Raji (cell line): ENCODE results near the gene COA8.

Experiments
- POLR2A ChIP-seq: IDR thresholded peaks from 2 replicates; pipeline ENCODE4 v1.6.1; 2011; ENCODE audit warnings: low read depth, low read length, control low read depth; ENCODE audit not compliant: insufficient read depth

COA8 gene

DNA sequence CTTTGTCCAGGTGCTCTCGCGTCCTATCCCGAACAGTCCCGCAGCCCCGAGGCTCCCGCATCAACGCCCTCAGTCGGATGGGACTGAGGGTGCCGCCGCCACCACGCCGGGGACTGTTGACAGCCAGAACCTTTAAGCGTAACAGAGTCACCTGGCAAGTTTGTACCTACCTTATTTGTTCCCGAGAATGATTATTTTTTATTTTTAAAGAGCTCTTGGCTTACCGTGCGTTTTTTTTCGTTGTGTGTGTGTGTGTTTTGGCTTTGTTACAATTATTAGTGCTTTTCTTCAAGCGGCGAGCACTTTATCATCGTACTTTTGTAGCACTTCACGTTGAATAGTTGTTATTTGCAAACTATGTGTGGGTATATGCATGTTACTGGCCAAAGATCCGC, 463 bp downstream of the COA8 start:
- TF ChIP-seq POLR2A: no peak

DNA sequence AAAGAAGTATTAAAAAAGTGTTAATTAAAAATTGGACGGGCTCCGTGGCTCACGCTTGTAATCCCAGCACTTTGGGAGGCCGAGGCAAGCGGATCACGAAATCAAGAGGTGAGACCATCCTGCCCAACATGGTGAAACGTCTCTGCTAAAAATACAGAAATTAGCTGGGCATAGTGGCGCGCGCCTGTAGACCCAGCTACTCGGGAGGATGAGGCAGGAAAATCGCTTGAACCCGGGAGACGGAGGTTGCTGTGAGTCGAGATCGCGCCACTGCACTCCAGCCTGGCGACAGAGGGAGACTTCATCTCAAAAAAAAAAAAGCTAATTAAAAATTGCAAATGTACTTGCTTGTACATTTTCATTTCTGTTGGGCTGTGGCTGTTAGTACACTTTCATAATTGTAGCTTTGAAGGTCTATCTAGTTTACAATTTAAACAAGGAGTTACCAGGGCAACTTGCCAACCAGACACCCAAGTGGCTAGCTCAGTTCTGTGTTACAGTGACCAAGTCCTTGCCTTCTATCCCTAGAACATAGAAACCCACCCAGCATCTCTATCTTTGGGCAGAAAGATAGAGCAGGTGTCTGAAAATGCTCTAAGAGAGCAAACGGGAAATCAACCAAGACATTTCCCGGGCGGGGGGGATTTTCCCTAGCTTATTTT, 1.2 kb downstream of the COA8 start:
- no peak for TF ChIP-seq POLR2A

DNA sequence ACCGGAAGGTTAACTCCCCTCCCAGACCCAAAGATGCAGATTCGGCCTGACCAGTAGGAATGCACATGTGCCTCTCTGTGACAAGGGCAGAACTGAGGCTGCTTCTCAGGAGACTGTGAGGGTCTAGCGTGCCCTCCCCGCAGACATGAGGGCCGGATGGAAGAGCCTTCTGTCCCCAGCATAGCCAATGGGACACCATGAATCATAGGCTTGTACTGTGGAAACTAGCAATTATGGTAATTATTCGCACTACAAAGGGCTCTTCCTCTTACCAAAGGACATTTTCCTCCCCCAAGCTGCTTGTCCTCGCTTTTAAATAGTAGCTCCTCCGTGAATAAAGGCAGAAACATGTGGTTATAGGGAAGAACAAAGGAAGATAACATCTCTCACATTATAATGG, 6.2 kb downstream of the COA8 start:
- no peak for TF ChIP-seq POLR2A

DNA sequence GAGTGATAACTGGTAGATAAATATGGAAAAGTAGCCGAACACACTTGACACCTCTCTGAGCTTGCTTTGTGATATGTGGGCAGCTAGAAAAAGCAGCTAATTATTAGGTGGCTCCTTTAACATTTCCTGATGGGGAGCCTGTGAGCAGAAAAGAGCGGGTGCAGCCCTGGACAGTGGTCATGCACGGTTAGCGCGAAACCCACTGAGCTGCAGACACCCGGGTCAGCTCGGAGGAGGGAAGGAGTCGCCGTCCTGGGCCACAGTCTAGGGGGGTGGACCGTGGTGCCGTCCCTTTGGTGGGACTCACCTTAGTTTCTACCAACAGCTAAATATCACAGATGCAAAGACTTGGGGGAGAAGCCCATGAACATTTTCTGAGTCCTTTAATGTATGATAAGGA, 6.6 kb downstream of the COA8 start:
- no peak for TF ChIP-seq POLR2A

DNA sequence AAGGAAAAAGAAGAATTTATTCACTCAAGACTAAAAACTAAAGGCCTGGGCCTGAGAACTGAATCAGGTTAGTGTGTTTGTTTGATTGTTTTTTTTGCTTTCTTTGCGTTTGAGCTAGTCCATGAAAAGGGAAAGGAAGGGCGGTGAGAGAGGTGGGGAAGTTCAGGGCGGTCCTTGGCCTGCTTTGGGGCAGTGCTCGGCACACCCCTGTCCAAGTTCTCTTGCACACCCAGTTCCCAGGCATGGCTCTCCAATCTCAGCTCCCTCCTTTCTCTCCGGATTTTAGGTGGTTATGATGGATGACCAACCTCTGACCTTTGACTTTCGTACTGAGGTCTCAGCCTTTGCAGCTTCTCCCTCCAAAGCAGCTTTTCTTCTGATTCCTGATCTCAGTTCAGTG, 11.3 kb downstream of the COA8 start:
- no peak for TF ChIP-seq POLR2A

DNA sequence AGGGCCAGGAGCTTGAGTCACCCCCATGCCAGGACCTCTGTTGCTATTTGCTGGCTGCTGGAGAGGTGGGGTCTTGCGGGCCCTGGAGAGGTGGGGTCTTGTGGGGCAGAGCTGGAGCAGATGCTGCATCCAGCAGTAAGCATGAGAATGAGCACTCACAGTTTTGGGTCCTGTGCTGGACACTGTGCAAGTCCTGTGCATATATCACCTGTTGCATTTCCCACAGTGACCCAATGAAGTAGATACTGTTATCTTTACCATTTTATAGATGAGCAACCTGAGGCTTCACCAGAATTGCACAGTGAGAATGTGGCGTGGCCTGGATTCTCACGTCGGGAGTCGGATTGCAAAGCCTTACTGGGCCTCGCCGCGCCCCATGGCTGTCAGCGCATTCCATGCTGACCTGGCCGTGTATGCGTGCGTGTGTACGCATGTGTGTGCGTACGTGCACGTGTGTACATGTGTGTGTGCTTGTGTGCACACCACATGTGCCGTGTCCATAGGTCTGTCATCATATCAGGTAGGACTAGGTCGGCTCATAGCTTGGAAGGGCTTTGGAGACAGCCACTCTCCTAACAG, 12.0 kb downstream of the COA8 start:
- TF ChIP-seq POLR2A: no peak

DNA sequence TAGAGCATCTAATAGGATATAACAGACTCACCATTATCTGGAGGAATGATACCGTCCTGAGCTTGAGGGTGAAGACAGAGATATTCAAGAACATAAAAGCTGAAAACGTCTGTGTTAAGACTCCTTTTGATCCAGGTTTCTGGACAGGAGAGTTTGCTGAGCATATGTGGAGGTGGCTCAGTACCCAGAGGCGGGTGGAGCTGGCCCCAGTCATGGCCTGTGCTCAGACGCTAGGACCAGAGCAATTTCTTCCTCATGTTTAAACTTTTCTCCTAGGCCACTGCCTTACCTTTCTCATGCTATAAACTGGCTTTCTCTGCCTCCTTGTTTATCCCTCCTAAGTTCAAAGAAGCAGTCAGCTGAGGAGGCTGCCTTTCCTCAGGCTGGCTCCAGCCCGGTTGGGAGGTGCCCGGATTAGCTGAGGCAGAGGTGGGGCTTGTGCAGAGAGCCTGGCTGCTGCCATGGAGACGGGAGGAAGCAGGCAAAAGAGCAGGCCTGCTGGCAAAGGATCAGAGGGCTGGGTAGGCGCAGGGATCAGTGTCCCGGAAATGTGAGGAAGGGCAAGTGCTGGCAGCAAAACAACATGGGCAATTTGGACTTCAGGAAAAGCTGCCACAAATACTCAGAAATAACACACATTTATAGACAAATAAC, 13.7 kb downstream of the COA8 start:
- TF ChIP-seq POLR2A: no peak

DNA sequence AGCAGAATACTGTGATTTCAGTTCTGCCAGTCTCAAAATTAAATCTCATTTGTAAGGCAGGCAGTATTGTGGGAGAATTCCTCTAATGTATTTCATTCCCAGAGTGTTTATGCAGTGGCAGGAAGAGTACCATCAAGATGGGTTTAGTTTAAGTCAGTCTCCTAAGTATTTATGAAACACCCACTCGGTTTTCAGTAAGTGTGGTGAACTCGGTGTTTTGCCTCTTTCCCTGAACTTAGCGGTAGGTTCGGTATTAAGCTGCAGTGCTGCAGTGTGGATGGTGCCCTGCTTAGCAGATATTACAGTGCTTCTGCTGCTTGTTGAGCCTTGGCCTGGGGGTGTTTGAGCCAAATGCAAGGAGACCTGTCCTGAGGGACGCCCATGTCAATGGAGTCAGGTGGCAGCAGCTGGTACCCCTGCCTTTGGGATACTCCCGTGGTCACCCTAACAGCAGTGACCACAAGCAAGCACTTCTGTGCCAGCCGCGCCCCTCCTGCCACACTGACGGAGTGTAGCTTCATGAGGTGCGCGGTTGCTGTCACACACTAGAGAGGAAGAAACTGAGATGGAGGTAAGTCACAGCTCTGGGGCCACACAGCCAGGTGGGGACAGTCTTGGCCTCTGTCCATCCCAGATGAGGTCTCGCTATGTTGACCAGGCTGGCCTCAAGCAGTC, 15.8 kb downstream of the COA8 start:
- TF ChIP-seq POLR2A: no peak

DNA sequence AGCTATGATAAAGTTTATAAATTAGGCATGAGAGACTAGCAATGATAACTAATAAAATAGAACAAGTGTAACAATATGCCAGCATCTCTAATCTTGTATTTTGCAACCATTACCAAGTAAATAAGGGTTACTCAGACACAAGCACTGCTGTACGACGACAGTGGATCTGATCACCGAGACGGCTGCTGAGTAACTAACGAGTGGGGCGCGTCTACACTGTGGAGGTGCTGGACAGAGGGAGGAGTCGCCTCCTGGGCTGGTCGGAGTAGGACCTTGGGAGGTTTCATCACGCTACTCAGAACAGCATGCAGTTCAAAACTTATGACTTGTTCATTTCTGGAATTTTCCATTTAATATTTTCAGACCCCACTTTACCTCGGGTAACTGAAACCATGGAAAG, 18.4 kb downstream of the COA8 start:
- no peak for TF ChIP-seq POLR2A

DNA sequence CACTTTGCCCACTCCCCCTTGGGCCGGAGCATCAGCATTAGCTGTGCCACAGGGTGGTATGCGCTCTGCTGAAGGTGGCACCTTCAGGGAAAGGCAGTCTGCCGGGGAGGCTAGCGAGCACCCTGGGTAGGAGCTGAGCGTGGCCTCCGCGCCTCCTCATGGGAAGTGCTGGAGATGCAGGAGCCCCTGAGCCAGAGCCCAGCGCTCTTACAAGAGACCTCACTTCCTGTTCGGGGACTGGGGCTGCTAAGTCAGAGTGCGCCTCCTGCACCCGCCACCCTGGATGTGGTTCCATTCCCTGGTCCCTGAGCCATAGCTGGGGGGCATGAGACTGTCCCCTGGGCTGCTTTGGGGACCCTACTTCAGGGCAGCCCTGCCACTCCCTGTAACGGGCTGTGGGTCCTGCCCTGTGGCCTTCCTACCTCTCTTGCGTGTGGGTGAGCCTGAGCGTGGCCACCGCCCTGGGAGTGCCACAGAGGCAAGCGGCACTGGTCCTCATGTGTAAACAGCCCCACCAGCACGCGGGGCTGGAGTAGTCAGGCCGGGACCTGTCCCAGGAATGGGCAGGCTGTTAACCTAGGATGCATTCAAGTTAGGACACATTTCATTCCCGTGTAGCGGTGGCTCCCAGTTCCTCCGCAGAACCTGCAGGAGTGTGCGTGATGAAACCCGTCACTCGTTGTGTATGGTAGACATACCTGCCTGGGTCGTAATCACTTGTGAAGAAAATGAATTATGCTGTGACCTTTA, 19.4 kb downstream of the COA8 start:
- TF ChIP-seq POLR2A: no peak

DNA sequence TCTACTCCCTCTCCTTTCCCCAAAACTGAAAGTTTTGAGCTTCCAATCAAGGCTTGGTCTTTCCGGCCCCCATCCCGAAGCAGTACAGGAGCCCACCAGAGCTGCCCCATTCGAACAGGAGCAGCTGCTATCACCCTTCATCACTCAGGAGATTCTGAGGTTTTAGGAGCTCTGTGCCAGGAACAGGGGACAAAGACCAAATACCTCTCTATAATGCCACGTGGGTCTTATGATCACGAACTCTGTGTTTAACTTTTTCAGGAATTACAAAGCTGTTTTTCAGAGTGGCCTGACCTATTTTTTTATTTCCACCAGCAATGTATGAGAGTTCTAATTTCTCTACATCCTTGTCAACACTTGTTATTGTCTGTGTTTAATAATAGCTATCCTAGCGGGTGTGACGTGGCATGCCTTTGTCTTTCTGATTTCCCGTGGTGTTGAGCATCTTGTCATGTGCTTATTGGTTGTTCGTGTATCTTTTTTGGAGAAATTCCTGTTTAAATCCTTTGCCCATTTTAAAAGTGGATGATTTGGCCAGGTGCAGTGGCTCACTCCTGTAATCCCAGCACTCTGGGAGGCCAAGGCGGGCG, 21.7 kb downstream of the COA8 start:
- no peak for TF ChIP-seq POLR2A

DNA sequence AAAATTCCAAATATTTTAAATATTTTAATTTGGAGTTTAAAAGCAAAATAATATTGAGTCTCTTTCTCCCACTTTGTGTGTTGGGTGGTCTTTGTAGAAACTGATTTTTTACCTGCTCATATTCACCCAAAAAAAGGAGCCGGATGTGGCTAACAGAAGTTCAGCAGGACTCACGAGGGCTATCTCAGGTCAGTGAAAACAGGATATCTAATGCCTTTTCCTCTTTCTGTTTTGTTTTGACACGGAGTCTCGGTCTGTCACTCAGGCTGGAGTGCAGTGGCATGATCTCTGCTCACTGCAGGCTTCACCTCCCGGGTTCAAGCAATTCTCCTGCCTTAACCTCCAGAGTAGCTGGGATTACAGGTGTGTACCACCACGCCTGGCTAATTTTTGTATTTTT, 30.8 kb downstream of the COA8 start:
- no peak for TF ChIP-seq POLR2A

DNA sequence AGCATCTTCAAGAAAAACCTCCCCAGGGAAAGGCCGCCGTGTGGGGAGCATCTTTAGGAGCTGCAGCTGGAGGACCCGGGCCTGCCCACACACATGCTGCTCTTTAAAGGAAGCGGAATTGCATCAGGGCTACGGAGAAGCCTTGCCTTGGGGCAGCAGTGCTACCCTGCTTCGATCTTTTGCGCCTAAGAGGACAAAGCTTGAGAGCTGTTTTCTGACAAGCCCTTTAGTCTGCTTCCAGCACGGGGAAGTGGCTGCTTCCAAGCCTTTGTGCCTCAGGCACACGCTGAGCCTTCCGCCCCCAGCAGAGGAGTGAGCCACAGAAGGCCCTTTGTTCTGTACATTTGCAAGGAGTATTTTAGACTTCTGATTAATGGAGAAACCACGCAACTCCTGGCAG, 31.5 kb downstream of the COA8 start:
- TF ChIP-seq POLR2A: no peak

DNA sequence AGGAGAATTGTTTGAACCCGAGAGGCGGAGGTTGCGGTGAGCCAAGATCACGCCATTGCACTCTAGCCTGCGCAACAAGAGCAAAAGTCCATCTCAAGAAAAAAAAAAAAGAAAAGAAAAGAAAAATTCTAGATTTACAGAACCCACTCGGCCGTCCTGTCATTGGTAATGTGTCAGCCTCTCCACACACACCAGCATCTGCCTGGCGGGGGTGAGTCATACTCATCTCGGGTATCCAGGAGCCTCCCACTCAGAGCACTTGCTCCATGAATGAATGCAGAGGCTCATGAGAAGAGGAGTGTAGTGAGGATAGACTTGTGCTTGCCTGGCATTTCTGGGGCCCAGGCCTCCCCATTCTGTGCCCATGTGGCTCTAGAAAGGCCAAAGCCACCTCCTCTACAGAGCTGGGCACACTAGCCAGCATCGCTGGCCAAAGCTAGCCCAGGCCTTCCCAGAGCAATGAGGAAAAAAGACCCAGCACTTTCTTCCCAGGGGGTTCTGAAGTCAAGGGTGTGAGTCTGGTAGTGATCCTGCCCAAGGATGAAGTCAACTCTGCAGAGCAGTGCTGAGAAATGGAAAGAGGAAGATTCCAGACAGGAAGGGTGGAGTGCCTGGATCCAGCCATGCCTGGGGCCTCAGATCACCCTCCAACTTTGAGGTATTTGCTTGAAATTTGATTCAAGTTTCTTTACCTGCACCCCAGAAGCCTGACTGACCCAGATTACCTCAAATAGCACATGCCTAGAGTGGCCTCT, 35.0 kb downstream of the COA8 start:
- no peak for TF ChIP-seq POLR2A

DNA sequence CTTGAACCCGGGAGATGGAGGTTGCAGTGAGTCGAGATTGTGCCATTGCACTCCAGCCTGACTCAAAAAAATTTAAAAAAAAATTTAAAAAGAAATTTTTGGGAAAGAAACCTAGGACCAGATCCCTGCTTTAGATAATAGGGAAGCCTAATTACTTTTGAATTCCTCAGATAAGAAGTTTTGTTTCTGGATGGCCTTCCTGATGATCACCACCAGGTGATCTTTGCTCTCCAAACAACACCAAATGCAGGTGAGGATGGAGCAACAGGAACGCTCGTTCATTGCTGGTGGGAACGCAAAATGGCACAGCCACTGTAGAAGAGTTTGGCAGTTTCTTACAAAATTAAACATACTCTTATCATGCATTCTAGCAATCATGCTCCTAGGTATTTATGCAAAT, 37.7 kb downstream of the COA8 start:
- TF ChIP-seq POLR2A: no peak

DNA sequence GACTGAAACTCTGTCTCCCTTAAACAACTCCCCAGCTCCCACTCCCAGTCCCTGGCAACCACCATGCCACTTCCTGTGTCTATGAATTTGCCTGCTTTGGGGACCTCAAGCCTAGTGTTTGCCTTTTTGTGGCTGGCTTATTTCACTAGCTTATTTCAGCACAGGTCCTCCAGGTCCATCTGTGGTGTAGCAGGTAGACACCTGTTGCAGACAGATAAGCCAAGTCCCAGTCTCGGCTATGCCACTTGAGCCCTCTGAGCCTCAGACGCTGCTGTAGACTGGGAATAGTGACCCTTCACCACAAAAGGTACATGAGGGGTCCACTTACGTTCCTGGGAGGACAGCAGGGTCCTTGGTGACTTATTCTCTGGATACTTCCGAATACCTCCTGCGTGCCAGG, 41.9 kb downstream of the COA8 start:
- no peak for TF ChIP-seq POLR2A
